SK-N-SH (cell line): ENCODE measurements around the gene SLCO3A1. TPM values are rescaled to one million over a fixed set of nuclear protein-coding genes. Genes with fewer than 3 reads are reported as not detected.

Source experiments
- CTCF ChIA-PET: fragments of 300-600, 350-600 bp; formaldehyde crosslinking; extraction: SDS; loops from one replicate; lab custom pipeline; 2021; lab: Yijun Ruan, JAX
- POLR2A ChIA-PET: fragments of 350-600 bp; sonication (Branson Sonifier 250); formaldehyde crosslinking; extraction: SDS; loops from one replicate; lab custom pipeline; 2020; ENCODE audit warnings: antibody characterized with exemption, inconsistent platforms; lab: Yijun Ruan, JAX
- DNase-seq: peaks from one replicate; pipeline ENCODE4 v3.0.0; 2012
- H2AFZ ChIP-seq: fragments of 200-600 bp; sonication (generic); 2 replicates; pipeline ENCODE4 v1.8.1; 2016; ENCODE audit warnings: antibody characterized with exemption, mild to moderate bottlenecking, low read depth
- H3F3A ChIP-seq: fragments of 200-600 bp; sonication (generic); replicated peaks from 2 replicates; pipeline ENCODE3; 2016; ENCODE audit warnings: antibody characterized with exemption, mild to moderate bottlenecking; ENCODE audit not compliant: insufficient read depth
- H3K27ac ChIP-seq, 2 experiments: fragments of 200-500 bp in 1 of 2; fragments of 200-600 bp in 1 of 2; sonication (Bioruptor generic) in 1 of 2; sonication (generic), shearing (Covaris generic) in 1 of 2; 2 replicates each; pipeline versions ENCODE4 v1.5.1 to v1.6.1; 2014 to 2016; ENCODE audit warnings: low read depth in 2 of 2, inconsistent platforms in 1 of 2, low read length in 1 of 2, mild to moderate bottlenecking in 1 of 2, mixed read lengths in 1 of 2
- H3K27me3 ChIP-seq: fragments of 200-600 bp; sonication (generic), shearing (Covaris generic); 2 replicates; pipeline ENCODE4 v1.6.1; 2016; ENCODE audit warnings: mixed run types; ENCODE audit not compliant: insufficient read depth
- H3K36me3 ChIP-seq, 2 experiments: fragments of 200-500 bp in 1 of 2; fragments of 200-600 bp in 1 of 2; sonication (Bioruptor generic) in 1 of 2; sonication (generic) in 1 of 2; replicated peaks in 1 of 2; 2 replicates each; pipeline versions ENCODE3 to v1.5.1; 2014 to 2016; ENCODE audit warnings: low read length in 1 of 2, mild to moderate bottlenecking in 1 of 2; ENCODE audit not compliant: insufficient read depth in 2 of 2, control insufficient read depth in 1 of 2
- H3K4me1 ChIP-seq, 2 experiments: fragments of 200-500 bp in 1 of 2; fragments of 200-600 bp in 1 of 2; sonication (Bioruptor generic) in 1 of 2; sonication (generic), shearing (Covaris generic) in 1 of 2; 2 replicates each; pipeline versions ENCODE4 v1.5.1 to v1.6.1; 2014 to 2016; ENCODE audit warnings: low read depth in 1 of 2, low read length in 1 of 2, mixed run types in 1 of 2; ENCODE audit not compliant: insufficient read depth in 2 of 2, control insufficient read depth in 1 of 2
- H3K4me2 ChIP-seq: fragments of 200-600 bp; sonication (generic), shearing (Covaris generic); 2 replicates; pipeline ENCODE4 v1.6.1; 2017; ENCODE audit warnings: mixed run types
- H3K4me3 ChIP-seq, 2 experiments: fragments of 200-500 bp in 1 of 2; fragments of 200-600 bp in 1 of 2; sonication (Bioruptor generic) in 1 of 2; sonication (generic), shearing (Covaris generic) in 1 of 2; 2 replicates each; pipeline versions ENCODE4 v1.5.1 to v1.8.1; 2014 to 2016; ENCODE audit warnings: low read depth in 2 of 2, inconsistent platforms in 1 of 2, low read length in 1 of 2, mild to moderate bottlenecking in 1 of 2, mixed read lengths in 1 of 2, moderate library complexity in 1 of 2
- H3K79me2 ChIP-seq: fragments of 200-600 bp; sonication (generic); 2 replicates; pipeline ENCODE4 v1.8.1; 2017; ENCODE audit warnings: mild to moderate bottlenecking; ENCODE audit not compliant: insufficient read depth
- H3K9ac ChIP-seq: fragments of 200-600 bp; sonication (generic); 2 replicates; pipeline ENCODE4 v1.6.1; 2017; ENCODE audit warnings: mixed run types
- H3K9me2 ChIP-seq: fragments of 200-600 bp; sonication (generic); 2 replicates; pipeline ENCODE4 v1.6.1; 2017; ENCODE audit warnings: mixed run types
- H3K9me3 ChIP-seq: fragments of 200-600 bp; sonication (generic); 2 replicates; pipeline ENCODE4 v1.6.1; 2017; ENCODE audit warnings: mixed run types, mild to moderate bottlenecking, moderate library complexity
- H4K20me1 ChIP-seq: fragments of 200-600 bp; sonication (generic); 2 replicates; pipeline ENCODE4 v1.6.1; 2017; ENCODE audit warnings: mild to moderate bottlenecking, mixed run types; ENCODE audit not compliant: insufficient read depth
- FOXJ3 ChIP-seq: sonication (generic); formaldehyde crosslinking; IDR thresholded peaks from 2 replicates; pipeline ENCODE4 v1.5.1; 2020; ENCODE audit warnings: mild to moderate bottlenecking, missing genetic modification reagents
- MEF2A ChIP-seq: IDR thresholded peaks from 2 replicates; pipeline ENCODE4 v1.4.0; 2012; ENCODE audit warnings: low read depth, borderline replicate concordance
- MXI1 ChIP-seq: IDR thresholded peaks from 2 replicates; pipeline ENCODE4 v1.6.1; 2012; ENCODE audit warnings: mild to moderate bottlenecking, low read depth, low read length, improper control_type of control experiment
- NRF1 ChIP-seq: IDR thresholded peaks from 2 replicates; pipeline ENCODE4 v1.6.1; 2012; ENCODE audit warnings: low read depth, mild to moderate bottlenecking, low read length
- POLR2AphosphoS5 ChIP-seq: IDR thresholded peaks from 2 replicates; pipeline ENCODE4 v1.6.1; 2012; ENCODE audit warnings: low read depth, low read length
- RFX5 ChIP-seq: IDR thresholded peaks from 2 replicates; pipeline ENCODE4 v1.6.1; 2012; ENCODE audit warnings: mild to moderate bottlenecking, improper control_type of control experiment, low read length
- RXRA ChIP-seq: IDR thresholded peaks from 2 replicates; pipeline ENCODE4 v1.4.0; 2012; ENCODE audit warnings: low read depth, mild to moderate bottlenecking, borderline replicate concordance
- TEAD4 ChIP-seq: IDR thresholded peaks from 2 replicates; pipeline ENCODE4 v1.4.0; 2012; ENCODE audit warnings: mild to moderate bottlenecking, borderline replicate concordance; ENCODE audit not compliant: insufficient read depth
- WGBS: methylation state at CpG from one replicate; pipeline ENCODE4 v1.1.6; 2017; ENCODE audit warnings: low lambda C conversion rate; 5-methylcytosine and 5-hydroxymethylcytosine counted together
- polyA plus RNA-seq, 3 experiments: library from polyadenylated mRNA; depleted of rRNA; stranded (reverse); fragments of >200 nt; gene quantifications; 2 replicates each; pipeline ENCODE4 v1.2.3, GENCODE V29; 2012
- TF ChIP-seq, protein P1 (sequence below): fragments of 150-350 bp; IDR thresholded peaks from 2 replicates; pipeline ENCODE4 v1.6.1; 2016; ENCODE audit warnings: mild to moderate bottlenecking, low read depth, low read length
- TF ChIP-seq, protein P2 (sequence below): fragments of 150-350 bp; IDR thresholded peaks from 2 replicates; pipeline ENCODE4 v1.6.1; 2017; ENCODE audit warnings: antibody characterized with exemption, low read length, low read depth, borderline replicate concordance
- TF ChIP-seq, protein P3 (sequence below): IDR thresholded peaks from 2 replicates; pipeline ENCODE4 v1.6.1; 2012; ENCODE audit warnings: mild to moderate bottlenecking, low read depth, low read length, moderate library complexity
- TF ChIP-seq, protein P4 (sequence below): IDR thresholded peaks from 2 replicates; pipeline ENCODE4 v1.4.0; 2012; ENCODE audit warnings: low read depth, borderline replicate concordance

The SLCO3A1 gene
- polyA plus RNA-seq, 1 of the 3 experiments (the other 2 are of a cell fraction): 19.7 TPM

DNA sequence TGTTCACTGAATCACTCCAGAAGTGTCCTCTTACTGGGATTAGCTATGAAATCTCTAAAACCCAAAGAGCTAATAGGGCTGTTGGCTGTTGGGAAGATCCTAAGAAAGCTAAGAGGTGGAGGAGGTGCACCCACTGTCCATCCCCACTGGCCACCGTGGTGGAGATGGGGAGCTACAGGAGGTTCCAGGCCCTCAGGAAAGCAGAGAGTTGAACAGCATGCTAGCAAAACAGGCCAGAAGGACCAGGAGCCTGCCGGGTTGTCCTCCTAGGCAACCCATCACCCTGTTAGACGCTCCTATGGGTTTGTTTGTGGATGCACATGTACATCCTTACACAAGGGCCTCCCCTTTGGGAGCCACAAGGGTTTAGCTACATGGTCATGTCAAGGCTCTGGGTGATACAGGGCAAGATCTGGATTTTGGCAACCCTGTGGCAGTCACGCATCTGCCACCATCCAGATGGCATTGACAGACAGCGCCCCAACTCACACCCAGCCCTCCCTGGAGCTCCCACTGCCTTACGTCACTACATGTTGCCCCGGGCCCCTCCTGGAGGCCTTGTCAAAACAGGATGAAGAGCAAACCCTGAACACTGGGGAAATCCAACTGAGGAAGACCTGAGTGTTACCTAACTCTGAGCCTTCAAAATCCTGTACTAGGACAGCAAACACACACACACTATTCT is 208.1 kb downstream of the SLCO3A1 start (continued):
- TF ChIP-seq, protein P1, sequence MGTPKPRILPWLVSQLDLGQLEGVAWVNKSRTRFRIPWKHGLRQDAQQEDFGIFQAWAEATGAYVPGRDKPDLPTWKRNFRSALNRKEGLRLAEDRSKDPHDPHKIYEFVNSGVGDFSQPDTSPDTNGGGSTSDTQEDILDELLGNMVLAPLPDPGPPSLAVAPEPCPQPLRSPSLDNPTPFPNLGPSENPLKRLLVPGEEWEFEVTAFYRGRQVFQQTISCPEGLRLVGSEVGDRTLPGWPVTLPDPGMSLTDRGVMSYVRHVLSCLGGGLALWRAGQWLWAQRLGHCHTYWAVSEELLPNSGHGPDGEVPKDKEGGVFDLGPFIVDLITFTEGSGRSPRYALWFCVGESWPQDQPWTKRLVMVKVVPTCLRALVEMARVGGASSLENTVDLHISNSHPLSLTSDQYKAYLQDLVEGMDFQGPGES: no peak
- TF ChIP-seq, protein P2, sequence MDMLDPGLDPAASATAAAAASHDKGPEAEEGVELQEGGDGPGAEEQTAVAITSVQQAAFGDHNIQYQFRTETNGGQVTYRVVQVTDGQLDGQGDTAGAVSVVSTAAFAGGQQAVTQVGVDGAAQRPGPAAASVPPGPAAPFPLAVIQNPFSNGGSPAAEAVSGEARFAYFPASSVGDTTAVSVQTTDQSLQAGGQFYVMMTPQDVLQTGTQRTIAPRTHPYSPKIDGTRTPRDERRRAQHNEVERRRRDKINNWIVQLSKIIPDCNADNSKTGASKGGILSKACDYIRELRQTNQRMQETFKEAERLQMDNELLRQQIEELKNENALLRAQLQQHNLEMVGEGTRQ: no peak
- TF ChIP-seq, protein P3, sequence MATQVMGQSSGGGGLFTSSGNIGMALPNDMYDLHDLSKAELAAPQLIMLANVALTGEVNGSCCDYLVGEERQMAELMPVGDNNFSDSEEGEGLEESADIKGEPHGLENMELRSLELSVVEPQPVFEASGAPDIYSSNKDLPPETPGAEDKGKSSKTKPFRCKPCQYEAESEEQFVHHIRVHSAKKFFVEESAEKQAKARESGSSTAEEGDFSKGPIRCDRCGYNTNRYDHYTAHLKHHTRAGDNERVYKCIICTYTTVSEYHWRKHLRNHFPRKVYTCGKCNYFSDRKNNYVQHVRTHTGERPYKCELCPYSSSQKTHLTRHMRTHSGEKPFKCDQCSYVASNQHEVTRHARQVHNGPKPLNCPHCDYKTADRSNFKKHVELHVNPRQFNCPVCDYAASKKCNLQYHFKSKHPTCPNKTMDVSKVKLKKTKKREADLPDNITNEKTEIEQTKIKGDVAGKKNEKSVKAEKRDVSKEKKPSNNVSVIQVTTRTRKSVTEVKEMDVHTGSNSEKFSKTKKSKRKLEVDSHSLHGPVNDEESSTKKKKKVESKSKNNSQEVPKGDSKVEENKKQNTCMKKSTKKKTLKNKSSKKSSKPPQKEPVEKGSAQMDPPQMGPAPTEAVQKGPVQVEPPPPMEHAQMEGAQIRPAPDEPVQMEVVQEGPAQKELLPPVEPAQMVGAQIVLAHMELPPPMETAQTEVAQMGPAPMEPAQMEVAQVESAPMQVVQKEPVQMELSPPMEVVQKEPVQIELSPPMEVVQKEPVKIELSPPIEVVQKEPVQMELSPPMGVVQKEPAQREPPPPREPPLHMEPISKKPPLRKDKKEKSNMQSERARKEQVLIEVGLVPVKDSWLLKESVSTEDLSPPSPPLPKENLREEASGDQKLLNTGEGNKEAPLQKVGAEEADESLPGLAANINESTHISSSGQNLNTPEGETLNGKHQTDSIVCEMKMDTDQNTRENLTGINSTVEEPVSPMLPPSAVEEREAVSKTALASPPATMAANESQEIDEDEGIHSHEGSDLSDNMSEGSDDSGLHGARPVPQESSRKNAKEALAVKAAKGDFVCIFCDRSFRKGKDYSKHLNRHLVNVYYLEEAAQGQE: no peak

DNA sequence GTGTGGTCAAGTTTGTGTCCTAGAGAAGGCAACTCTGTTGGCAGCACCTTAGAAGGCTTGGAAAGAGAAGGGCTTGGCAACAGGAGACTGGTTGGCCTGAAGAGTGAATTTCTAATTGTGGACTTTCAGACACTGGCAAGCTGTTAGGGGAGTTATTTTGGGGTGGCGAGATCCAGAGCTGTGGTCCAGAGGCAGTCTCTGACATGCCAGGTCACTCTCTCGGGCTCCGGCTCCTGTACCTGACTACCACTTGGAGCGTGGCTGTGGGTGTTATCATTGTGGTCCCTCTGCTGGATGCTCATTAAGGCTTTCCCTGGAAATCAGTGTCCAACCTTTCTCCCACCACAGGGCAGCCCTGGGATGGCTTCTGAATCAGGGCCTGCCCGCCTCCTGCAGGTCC is 209.0 kb downstream of the SLCO3A1 start:
- DNase-seq: no peak
- Histone ChIP-seq H3K79me2 (no peaks in the 10 kb centered on the region), H3F3A (peaks cover 3% of the 10 kb centered on the region), H3K4me1 (peaks cover 0 to 10% of the 10 kb centered on the region in 2 experiments; a peak in 1 of 4 replicates), H3K9me3 (no peaks in the 10 kb centered on the region), H3K9ac (no peak overlapping the region), H3K27me3 (no peaks in the 10 kb centered on the region), H4K20me1 (no peaks in the 10 kb centered on the region), H3K36me3 (no peaks in the 10 kb centered on the region), H2AFZ (no peak overlapping the region), H3K4me3 (no peak overlapping the region), H3K27ac (no peak overlapping the region), H3K9me2 (no peaks in the 10 kb centered on the region), H3K4me2 (no peak overlapping the region)
- CTCF ChIA-PET: interaction anchor here (1.0 to 1.5 kb wide), 2 partner anchors 15 to 356 kb away, joined by 4 to 7 read pairs; no protein-coding TSS in a partner anchor
- TF ChIP-seq, protein P2: no peak
- no peak for TF ChIP-seq FOXJ3 (CRISPR knock-in tag)
- no peak for TF ChIP-seq RXRA
- TF ChIP-seq RFX5: no peak
- no peak for TF ChIP-seq NRF1
- TF ChIP-seq MXI1: no peak
- TF ChIP-seq, protein P4, sequence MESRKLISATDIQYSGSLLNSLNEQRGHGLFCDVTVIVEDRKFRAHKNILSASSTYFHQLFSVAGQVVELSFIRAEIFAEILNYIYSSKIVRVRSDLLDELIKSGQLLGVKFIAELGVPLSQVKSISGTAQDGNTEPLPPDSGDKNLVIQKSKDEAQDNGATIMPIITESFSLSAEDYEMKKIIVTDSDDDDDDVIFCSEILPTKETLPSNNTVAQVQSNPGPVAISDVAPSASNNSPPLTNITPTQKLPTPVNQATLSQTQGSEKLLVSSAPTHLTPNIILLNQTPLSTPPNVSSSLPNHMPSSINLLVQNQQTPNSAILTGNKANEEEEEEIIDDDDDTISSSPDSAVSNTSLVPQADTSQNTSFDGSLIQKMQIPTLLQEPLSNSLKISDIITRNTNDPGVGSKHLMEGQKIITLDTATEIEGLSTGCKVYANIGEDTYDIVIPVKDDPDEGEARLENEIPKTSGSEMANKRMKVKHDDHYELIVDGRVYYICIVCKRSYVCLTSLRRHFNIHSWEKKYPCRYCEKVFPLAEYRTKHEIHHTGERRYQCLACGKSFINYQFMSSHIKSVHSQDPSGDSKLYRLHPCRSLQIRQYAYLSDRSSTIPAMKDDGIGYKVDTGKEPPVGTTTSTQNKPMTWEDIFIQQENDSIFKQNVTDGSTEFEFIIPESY: no peak
- TF ChIP-seq MEF2A: no peak
- TF ChIP-seq POLR2AphosphoS5: no peak
- TF ChIP-seq, protein P1: no peak
- TF ChIP-seq TEAD4: no peak
- TF ChIP-seq, protein P3: no peak
- POLR2A ChIA-PET: no interaction called here
- 92% methylated on average over 2 of the region's 5 CpGs for WGBS
